Activated CD4-positive, alpha-beta T cell treated with anti-CD3 and anti-CD28 coated beads for 24 hours (primary cell): ENCODE results near the gene ZNF576.
A peak's percentile ranks its signal among the peaks of the same experiment; 100 is the strongest.
"Not testable (repeated sequence)": the region's sequence is repeated elsewhere in the genome, so short reads cannot be mapped to it uniquely, and the experiment has no call there.

Source experiments
- DNase-seq, 2 donors: peaks; one replicate each; pipeline ENCODE4 v3.0.0-alpha.2; 2020; ENCODE audit warnings: low read depth in 2 of 2

Gene ZNF576

DNA sequence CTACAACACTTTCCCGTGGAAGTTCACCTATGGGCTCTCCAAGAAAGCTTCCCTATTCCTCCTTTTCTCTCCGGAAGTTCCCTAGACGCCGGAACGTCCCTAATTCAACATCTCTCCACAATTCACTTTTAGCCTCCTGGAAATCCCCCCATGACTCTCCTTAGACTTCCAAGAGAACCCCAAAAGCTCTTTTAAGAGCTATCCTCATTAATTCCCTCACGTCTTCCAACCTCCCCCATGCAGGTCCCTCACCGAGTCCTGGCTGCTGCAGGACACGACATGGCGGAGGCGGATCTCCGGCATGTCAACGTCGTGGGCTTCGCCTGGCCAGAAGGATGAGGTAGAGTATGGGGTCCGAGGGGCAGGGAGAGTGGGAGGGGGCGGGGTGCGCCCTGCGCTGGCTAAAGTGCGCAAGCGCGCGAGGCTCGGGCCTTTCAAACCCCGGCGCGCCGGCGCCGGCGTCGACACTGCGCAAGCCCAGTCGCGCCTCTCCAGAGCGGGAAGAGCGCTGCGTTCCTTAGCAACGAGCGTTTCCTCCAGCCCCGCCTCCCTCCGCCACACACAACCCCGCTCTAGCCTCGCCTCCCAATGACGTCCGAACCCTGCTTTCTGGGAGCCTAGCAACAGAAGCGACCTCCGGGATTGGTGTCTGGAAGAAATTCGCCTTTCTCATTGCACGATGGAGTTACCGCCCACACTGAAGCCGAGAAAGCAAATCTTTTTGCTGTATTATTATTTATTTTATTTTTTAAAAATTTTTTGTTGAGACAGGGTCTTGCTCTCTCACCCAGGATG, 21.0 kb upstream of the ZNF576 start, which contains the start of the genes PINLYP and XRCC1:
PINLYP (plus strand) TSS at position 646 of the 795 bp plus-strand sequence. CDS start 1,391 bp downstream, outside the sequence.
XRCC1 (minus strand) TSS at position 372 of the 795 bp plus-strand sequence; CDS start at position 303, 69 bp downstream.
- peak; percentile 92 to 95 for DNase-seq

- DNase-seq: no peak
Measured at GRCh38 chr19:43575955-43576878, 20.2 kb upstream of the ZNF576 start.

DNA sequence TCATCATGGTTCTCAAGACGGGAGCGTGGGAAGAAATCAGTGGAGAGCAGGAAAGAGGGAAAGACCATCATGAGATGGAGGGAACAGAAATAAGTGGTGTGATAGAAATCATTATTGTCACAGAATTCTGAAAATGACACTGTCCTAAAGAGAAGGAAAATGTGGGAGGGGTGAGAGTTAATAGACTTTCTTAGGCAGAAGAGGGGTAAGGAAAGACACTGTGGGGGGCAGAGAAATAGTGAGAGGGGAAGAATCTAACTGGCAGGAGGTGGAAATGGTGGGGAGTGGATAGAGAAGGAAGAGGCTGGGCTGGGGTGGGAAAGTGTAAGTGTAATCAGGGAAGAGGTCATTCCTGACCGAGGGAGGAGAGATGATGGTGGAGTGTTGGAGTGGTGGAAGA, 17.6 kb upstream of the ZNF576 start:
- no peak for DNase-seq

DNA sequence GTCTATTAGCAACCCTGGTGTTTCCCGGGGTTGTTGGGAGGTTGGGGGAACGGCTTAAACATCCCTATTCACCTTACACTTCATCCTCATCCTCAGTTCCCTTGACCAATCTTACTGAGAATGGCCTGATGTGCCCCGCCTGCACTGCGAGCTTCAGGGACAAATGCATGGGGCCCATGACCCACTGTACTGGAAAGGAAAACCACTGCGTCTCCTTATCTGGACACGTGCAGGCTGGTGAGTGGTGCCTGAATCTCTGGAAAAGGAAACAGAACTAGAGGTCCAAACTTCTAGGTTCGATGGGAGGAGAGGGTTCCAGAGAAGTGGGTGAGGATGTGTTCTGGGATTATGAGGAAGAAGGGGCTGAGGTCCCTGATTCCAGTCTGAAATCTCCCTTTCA, 14.9 kb upstream of the ZNF576 start:
- DNase-seq: no peak

GRCh38 chr19:43582495-43582894, 13.9 kb upstream of the ZNF576 start:
- DNase-seq: no peak

DNA sequence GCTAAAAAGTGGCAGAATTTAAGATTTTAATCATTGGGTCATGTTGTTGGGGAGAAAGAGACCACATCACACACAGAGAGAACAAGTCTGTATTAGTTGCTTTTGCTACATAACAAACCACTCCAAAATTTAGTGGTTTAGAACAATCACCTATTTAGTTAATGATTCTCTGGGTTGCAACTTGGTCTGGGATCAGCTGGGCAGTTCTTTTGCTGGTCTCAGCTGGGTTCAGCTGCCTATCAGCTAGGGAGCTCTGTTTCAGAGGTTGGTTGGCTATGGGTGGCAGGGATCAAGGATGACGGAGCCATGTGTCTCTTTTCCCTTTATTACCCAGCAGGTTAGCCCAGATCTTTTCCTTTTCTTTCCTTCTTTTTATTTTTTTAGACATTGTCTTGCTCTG, 11.9 kb upstream of the ZNF576 start:
- no peak for DNase-seq

DNA sequence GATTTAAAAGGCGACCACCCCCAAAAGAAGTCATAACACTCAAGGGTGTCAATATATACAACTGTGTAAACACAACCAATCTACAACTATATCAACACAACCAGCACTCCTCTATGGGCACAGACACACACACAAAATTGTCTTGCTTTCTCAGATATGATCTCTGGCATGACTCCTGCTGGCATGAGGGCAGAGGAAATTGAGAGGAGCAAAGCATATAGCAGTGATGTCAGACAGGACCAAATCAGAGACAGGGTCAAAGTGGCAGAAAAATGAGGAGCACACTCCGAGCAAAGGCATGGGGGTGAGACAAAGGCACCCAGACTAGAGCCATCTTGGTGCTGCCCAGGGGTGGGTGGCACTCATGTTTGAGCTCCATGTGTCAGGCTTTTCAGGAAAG, 10.0 kb upstream of the ZNF576 start:
- DNase-seq: no peak

GRCh38 chr19:43587029-43587428, 9.4 kb upstream of the ZNF576 start:
- DNase-seq: not testable (repeated sequence)

DNA sequence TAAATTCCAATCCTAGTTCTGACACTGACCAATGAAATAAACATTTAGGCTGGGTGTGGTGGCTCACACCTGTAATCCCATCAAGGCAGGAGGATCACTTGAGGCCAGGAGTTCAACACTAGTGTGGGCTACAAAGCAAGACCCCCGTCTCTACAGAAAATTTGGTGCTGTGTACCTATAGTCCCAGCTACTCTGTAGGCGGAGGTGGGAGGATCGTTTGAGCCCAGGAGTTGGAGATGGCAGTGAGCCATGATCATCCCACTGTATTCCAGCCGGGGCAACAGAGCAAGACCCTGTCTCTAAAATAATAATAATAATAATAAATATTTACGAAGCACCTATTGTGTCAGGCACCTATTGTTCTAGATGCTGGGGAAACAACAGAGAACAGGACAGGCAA, 7.1 kb upstream of the ZNF576 start:
- no peak for DNase-seq

- no peak for DNase-seq
Measured at GRCh38 chr19:43589678-43590077, 6.7 kb upstream of the ZNF576 start.

GRCh38 chr19:43591904-43592772, 4.3 kb upstream of the ZNF576 start:
- no peak for DNase-seq

- no peak for DNase-seq
Measured at GRCh38 chr19:43592800-43593350, 3.5 kb upstream of the ZNF576 start.

DNA sequence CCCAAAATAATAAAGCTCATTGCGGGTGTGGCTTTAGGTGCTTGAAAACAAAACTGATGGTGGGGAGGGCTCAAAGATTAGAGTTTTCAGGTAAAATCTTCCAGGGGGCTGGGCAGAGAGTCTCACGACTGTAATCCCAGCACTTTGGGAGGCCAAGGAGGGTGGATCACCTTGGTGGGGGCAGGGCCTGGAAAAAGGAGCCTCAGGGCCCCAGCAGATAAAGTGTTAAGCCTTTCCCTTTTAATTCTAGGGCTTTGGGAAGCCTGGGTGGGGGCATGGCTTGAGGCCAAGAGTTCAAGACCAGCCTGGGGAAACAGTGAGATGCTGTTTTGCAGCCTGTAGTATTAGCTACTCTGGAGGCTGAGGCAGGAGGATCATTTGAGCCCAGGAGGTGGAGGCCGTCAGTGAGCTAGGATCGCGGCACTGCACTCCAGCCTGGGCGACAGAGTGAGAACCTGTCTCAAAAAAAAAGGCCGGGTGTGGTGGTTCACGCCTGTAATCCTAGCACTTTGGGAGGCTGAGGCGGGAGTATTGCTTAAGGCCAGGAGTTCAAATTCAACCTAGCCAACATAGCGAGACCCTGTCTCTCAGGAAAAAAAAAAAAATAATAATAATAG, 2.2 kb upstream of the ZNF576 start:
- no peak for DNase-seq

DNA sequence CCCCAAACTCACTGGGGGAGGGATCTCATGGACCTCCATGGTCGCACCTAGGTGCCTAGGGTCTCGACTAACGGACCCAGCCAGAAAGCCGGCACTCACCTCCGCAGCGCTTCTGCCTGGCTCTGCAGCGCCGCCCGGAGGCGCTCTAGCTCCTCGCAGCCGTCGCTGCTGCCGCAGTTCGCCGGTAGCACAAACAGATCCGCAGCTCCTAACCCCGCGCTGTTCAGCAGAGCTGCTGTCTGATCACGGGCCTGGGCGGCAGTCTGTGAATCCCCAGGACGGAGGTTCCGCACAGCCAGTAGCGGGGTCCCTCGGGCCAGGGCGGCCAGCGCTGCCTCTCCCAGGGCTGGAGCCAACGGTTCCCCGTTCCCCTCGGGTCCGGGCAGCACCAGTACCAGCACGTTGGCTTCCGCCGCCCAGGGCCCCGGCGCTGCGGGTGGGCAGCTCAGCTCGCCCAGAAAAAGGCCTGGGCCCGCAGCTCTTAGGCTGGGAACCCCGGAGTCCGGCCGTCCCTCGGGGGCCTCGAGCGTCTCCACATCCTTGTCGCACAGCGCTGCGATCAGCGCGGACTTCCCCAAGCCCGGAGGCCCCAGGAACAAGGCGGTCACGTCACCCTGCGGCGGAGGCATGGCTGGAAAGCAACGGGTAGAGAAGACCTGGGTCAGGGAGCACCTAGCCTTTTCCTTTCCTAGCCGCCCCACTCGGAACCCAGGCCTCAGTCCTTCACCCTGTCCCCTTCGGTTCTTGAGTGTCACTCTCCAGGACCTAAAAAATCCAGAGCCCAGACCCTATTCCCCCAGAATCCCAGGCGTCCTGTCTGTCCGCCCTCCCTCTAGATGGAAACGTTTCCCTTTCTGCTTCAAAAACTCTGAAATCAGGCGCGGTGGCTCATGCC, 1.4 kb upstream of the ZNF576 start:
- DNase-seq: peak; percentile 47 to 56

- DNase-seq: no peak
Measured at GRCh38 chr19:43595605-43595998, 793 bp upstream of the ZNF576 start.

DNA sequence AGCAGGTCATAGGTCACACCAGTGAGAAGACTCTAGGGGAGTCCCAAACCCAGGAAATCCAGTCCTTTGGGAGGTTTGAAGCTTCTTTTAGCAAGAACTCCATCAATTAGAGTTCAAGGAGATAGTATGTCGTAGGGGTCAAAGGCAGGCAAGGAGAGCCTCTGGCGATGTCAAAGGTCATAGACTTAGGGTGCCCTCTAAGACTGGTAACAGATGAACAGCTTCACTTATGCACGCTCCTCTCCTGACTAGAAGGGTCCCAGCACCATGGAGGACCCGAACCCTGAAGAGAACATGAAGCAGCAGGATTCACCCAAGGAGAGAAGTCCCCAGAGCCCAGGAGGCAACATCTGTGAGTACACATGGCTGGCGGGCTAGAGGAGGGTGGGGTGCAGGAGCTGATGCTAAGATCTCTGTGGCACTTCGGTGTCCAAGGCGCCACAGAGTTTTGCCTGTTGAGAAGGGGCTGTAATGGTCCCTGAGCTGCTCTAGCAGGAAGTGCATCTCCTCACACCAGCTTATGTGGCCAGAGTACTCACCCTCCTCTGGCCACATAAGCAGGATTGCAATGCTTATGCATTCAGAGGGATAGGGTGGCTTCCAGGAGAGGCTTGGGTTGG, 557 bp downstream of the ZNF576 start:
- no peak for DNase-seq

DNA sequence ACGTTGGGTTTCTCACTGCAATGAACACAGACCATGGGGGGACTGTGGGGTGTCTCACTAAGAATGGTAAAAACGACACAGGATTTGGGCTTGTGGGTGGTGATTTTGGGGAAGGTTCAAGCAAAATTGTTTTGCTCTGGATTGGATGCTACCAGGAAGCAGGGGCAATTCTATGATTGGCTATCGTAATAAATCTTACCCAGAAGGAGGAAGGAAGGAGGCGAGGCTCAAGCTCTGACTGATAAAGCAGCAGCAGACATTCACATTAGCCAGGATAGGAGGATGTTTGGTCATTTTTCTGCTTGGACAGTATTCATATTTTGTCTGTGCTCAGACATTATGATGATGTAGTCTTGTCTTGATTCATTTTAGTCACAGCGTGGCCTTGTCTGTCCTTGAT, 1.5 kb downstream of the ZNF576 start:
- no peak for DNase-seq

GRCh38 chr19:43598445-43599240, 2.2 kb downstream of the ZNF576 start:
- DNase-seq: no peak
